Stimulated activated CD4-positive, alpha-beta T cell treated with anti-CD3 and anti-CD28 coated beads, Interleukin-1b, Interleukin-23, amount 100 ng/mL, for 1 hour (primary cell): ENCODE data around the gene ST8SIA1.
A peak's percentile ranks its signal among the peaks of the same experiment; 100 is the strongest.
"Not testable (repeated sequence)": the region's sequence is repeated elsewhere in the genome, so short reads cannot be mapped to it uniquely, and the experiment has no call there.

ENCODE experiments used
- DNase-seq, 2 donors: peaks; one replicate each; pipeline ENCODE4 v3.0.0-alpha.2; 2020; ENCODE audit warnings: low read depth in 2 of 2

Gene ST8SIA1, protein sequence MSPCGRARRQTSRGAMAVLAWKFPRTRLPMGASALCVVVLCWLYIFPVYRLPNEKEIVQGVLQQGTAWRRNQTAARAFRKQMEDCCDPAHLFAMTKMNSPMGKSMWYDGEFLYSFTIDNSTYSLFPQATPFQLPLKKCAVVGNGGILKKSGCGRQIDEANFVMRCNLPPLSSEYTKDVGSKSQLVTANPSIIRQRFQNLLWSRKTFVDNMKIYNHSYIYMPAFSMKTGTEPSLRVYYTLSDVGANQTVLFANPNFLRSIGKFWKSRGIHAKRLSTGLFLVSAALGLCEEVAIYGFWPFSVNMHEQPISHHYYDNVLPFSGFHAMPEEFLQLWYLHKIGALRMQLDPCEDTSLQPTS

DNA sequence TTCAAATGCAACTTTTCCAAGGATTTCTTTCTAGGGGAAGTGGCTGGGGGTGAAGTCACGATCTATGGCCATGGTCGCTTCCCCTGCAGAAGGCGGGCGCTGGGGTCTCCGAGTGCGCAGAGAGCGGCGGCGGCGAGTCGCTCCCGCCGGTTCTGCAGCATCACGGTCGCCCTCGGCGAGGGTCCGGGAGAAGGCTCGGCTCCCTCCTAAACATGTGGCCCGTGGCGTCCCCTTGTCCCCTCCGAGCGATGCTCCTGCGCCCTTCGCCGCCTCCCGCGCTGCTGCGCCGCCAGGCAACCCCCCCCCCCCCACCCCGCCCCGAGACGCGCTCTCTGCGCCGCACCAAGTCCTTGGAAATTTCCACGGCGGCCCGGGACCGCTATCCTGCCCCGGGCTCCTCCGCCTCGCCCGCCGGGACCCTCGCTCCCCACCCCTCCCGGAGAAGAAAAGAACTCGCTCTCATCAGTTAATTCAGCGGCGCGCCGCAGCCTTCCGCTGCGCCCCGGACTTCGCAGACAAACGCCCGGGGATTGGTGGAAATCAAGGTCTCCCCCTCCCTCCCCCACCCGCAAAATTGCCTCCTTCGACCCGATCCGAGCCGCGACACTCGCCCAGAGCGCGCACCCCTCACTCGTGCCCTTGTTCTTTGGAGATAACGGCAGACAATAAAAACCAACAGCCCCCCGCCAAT is at the start of gene ST8SIA1:
Gene ST8SIA1, minus strand, starts transcription at position 298 of the 691 bp plus-strand sequence. CDS start 475 bp downstream, outside the sequence.
- peak; percentile 29 to 34 for DNase-seq

DNA sequence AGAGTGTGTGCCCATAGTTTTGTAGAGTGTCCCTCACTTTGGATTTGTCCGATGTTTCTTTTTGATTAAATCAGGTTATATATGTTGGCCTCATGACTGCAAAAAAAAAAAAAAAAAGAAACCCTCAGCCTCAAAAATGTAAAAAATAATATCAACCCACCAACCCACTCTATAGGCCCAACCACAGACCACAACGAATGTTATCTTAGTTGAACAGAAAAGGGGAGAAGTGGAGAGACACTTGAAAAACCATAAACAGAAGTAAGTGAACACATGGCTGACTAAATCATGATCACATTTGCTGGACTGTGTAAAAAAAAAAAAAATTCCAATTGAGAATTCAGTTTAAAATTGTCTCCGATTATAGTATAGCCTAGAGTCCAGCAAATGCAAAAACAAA is 45.5 kb upstream of the ST8SIA1 start:
- DNase-seq: no peak

DNA sequence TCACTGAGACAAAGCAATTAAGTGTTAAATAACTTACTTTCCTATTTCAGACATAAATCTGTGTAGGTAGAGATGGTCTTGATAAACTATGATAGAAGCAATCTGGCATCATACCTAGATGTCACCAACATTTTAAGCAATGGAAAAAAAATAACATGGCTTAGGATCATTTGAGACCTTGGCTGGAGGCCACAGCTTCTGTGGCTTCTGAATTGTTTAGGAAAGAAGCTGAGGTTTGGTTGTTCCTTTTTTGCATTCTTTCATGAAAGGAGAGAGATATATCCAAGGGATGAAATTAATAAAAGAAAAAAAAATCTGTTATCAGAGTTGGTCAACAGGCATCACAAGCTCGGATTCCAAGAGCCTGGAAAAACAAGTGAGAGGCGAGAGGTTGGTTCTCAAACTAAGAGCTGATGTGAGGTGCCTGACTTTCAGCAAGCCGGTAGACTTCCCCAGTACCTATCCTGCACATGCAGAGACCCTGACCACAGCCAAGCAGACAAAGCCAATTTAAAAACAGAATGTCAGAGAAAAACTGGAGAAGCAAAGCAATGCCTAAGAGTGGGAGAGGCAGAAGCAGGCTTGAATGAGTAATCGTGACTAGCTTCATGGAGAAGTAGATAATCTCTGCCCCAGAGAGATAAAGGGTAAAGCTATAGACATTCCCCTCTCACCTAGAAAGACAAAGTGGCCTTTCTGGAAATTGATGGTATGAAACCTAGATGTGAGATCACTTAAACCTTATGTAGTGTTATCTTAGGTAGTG is 43.4 kb upstream of the ST8SIA1 start:
- no peak for DNase-seq

DNA sequence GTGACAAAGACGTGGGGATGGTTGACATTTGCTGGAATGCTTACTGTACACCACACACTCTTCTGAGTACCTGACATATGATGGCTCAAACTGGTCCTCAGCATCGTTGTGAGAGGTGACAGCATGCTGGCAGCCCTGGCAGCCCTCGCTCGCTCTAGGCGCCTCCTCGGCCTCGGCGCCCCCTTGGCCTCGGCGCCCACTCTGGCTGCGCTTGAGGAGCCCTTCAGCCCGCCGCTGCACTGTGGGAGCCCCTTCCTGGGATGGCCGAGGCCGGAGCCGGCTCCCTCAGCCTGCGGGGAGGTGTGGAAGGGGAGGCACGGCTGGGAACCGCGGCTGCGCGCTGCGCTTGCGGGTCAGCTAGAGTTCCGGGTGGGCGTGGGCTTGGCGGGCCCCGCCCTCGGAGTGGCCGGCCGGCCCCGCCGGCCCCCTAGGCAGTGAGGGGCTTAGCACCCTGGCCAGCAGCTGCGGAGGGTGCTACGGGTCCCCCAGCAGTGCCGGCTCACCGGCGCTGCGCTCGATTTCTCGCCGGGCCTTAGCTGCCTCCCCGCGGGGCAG is 42.2 kb upstream of the ST8SIA1 start:
- DNase-seq: not testable (repeated sequence)

DNA sequence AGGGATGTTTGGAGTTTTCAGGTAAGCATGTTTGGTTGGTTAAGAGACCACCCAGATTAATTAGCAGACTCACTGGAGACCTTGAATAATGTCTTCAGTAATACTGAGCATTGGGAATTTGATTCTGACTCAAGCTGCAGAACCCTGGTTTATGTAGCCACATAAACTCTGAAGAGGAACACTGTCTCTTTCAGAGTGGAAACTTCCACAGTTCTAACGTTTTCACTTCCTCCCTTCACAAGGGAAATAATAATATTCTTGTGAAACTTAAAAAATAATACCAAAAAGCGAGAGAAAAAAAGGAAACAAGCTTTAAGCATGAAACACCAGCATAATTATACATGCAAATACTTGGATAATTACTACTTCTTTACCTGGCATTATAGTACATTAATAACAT is 40.0 kb upstream of the ST8SIA1 start:
- DNase-seq: no peak

DNA sequence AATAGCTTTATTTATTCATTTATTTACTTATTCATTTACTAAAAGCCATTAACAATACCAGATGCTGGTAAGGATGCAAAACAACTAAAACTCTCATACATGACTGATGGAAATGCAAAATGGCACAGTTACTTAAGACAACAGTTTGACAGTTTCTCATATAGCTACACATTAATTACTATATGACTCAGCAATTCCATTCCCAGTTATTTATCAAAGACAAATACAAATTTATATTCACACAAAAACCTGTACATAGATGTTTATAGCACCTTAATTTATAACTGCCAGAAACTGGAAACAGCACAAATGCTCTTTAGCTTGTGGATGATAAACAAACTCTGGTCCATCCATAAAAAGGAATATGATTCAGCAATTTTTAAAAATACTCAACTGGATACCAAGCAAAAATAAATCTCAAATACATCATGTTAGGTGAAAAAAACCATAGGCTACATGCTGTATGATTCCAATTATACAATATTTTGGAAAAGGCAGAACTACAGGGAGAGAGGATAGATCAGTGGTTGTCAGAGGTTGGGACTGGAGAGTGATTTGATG is 37.9 kb upstream of the ST8SIA1 start:
- DNase-seq: no peak

DNA sequence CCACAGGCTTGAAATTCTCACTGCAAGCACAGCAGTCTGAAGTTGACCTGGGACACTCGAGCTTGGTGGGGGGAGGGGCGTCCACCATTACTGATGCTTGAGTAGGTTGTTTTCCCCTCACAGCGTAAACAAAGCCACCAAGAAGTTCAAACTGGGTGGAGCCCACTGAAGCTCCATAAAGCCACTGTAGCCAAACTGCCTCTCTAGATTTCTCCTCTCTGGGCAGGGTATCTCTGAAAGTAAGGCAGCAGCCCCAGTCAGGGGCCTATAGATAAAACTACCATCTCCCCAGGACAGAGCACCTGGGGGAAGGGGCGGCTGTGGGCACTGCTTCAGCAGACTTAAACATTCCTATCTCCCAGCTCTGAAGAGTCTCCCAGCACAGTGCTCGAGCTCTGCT is 31.7 kb upstream of the ST8SIA1 start:
- DNase-seq: no peak

DNA sequence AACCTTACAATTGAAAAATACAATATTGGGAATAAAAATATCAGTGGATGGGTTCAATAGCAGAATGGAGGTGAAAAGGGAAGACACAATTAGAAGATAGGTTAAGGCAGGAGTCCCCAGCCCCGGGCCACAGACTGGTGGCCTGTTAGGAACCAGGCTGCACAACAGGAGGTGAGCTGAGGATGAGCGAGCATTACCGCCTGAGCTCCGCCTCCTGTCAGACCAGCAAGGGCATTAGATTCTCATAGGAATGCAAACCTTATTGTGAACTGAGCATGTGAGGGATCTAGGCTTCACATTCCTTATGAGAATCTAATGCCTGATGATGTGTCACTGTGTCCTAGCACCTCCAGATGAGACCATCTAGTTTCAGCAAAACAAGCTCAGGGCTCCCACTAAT is 27.3 kb upstream of the ST8SIA1 start:
- no peak for DNase-seq

DNA sequence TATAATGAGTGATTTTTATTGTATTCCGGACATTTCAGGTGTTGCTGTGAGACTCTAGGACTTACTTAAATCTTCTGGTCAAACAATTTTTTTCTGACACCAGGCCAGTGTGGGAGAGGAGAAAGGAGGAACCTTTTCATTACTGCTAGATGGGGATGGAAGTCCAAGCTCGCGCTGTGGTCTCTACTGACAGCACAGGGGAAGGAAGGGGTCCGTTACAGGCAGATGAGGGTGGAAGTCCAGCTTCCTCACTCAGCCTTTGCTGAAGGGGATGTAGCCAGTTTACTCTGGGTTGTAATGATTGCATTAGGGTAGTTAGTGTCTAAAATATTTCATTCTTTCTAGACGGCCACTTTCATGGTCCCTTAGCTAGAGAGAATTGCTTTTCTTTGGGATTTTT is 26.3 kb upstream of the ST8SIA1 start:
- no peak for DNase-seq

DNA sequence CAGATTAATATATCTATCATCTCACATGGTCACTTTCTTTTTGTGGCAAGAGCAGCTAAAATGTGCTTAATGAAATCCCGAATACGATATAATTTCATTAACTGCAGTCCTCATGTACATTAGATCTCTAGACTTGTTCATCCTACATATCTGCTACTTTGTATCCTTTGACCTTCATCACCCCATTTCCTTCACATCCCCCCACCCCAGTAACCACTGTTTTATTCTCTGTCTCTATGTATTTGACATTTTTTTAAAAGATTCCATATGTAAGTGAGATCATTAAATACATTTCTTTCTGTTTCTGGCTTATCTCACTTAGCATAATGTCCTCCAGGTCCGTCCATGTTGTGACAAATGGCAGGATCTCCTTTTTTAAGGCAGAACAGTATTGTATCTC is 23.0 kb upstream of the ST8SIA1 start:
- no peak for DNase-seq

DNA sequence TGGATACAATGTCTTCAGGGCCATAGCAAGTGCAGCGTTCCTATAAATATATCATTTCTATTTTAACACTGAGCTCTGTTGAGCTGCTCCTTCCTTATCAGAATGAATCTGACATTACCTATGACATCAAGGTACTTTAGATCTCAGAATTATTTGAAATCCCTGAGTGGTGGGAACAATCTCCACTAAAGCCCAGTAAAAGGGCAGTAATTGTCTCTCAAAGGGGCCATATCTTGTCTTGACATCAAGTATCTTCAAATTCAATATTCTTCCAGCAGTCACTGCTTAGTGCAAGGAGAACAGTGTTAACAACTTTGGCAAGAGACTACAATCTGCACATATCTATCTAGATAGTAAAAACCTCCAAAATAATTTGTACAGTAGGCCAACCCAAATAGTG is 21.7 kb upstream of the ST8SIA1 start:
- no peak for DNase-seq

DNA sequence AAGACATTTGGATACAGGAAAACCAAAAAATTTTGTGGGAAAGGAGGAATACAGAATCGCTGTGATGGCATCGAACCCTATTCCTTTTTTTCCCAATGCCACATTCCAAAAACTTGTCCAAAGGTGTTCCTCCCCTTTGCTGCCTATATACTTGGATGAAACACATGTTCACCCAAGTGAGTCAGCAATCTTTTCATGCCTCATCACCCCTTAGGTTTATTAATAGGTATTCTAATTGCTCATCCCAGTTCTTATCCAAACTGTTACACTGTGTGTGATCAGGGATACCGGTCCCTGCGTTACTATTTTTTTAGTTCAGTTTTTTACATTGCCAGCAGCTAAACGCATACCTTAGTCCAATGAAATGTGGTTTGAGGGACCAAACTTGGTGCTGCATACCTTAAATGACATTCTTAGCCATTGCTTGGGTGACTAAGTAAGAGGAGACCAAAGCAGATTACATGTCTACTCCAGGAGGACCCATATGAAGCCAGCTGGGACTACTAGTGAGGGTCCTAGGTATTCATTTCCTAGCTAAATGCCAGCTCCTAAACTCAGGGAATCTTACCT is 20.6 kb upstream of the ST8SIA1 start:
- no peak for DNase-seq

DNA sequence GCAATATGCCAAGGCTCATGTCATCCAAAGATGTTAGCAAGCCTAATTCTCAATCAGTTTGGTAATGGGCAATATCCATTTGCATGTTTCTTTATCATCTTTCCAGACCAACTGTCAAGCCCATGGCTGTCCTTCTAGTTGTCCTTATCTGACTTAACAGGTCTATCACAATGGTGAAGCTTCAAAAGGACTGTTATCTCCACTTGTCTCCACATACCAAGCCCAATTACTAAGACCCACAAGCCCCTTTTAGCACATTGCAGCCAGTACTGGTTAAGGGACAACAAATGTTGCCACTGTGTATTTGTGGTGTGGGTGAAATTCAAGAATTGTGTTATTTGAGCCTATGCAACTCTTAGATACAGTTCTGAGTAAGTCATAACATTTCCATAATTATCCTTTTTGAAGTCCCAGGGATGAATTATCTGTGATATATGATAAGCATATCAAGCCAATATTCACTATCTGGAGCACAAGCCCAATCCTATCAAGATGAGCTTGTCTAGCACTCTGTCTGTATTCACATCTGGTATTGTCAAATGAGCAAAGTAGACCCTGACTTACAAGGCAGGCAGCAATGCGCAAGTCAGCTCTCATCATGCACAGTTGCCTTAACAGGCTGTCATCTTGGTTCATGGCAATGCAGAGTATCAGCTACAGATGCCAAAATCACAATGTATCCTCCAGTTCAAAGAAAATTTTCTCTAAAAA is 19.3 kb upstream of the ST8SIA1 start:
- no peak for DNase-seq

DNA sequence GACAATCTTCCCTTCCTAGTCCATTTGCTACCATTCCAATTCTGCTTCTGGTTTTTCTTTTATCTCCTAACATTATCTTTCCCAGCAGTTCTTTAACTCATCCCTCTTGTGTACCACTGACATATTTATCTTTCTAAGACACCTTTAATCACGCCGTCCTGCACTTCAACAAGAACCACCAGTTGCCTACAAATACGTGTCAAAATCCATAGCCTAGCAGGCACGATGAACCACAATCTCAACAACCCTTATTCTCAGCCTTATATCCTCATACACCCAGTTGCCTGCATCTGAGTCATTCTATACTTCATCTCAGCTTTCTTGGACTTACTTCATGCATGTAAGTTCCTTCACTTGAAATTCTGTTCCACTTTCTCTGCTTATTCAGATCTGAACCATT is 16.4 kb upstream of the ST8SIA1 start:
- DNase-seq: no peak

DNA sequence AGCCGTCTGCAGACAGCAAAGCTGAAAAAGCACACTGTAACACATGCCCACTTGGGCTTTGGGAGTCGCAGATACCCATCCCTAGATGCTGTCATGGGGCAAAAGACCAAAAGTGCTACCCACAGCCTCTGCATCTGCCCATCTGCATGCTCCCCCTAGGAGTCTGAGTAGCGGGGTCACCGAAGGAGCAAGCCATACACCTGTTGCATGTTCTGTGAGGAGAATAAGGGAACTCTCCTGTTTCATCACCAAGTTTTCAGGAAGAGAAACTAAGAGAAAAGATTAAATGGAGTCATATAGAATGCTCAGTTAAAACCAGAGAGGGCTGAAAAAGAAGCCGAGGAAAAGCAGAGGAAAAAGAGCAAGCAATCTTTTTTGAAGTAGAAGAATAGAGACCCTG is 13.7 kb upstream of the ST8SIA1 start:
- no peak for DNase-seq

DNA sequence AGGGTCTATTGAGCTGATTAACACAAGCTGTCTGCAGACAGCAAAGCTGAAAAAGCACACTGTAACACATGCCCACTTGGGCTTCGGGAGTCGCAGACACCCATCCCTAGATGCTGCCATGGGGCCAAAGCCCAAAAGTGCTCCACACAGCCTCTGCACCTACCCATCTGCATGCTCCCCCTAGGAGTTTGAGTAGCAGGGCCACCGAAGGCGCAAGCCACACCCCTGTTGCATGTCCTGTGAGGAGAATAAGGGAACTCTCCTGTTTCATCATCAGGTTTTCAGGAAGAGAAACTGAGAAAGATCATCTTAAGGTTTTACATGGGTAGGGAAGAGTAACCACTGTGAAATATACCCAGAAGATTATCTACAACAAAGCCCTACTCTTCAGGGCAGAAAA is 5.6 kb upstream of the ST8SIA1 start:
- no peak for DNase-seq

DNA sequence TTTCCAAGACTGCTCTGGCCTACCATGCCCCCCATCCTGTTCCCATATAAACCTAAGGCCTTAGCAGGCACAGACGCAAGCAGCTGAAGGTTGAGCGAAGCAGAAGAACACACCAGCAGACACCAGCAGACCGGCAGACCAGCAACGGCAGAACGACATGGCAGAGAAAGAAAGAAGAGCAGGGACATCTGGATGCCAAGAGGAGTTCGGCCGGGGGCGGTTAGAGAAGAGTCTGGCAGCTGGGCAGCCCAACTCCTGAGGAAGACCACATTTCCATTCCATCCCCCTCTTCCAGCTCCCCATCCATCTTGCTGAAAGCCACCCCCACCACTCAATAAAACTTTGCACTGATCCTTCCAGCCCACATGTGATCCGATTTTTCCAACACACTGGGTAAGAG is 5.2 kb upstream of the ST8SIA1 start:
- DNase-seq: no peak

DNA sequence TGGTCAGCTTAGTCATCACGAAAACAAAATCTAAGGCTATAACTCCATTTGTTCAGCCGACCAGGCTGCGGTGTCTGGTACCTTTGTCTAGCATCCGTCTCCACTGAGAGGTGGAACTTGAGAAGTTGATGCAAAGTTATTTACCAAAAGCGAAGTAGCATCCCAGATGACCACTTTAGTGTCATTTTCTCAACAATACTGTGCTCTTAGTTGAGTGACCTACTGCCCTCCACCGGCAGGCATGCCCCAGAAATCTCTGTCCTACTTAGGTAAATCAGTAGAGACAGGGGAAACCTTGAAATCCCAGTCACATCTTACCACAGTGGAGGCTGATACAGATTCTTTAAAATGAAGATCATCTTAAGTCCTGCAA is 1.3 kb upstream of the ST8SIA1 start:
- no peak for DNase-seq

DNA sequence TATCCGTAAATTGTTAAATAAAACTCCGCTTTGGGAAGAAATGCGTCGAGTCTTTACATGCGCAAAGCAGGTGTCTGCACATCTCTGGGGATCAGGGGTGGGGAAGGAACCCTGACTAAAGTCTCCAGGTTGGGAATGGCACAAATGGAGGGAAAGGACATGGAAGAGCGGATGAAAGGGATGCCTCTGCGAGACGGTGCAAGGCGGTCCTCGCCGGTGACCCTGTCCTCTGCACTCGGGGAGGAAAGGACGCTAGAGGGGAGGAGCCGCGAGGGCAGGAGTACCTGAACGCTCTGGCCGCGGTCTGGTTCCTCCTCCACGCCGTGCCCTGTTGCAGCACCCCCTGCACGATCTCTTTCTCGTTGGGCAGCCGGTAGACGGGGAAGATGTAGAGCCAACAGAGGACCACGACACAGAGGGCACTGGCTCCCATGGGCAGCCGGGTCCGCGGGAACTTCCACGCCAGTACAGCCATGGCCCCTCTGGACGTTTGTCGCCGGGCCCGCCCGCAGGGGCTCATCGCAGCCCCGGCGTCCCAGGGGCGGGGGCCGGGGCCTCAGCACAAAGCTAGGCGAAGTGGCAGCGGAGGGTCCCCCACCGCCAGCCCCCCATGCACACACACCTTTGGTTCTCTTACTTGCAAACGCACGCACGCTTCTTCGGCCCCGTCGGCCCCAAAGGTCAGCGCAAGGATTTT is 646 bp downstream of the ST8SIA1 start:
- no peak for DNase-seq

DNA sequence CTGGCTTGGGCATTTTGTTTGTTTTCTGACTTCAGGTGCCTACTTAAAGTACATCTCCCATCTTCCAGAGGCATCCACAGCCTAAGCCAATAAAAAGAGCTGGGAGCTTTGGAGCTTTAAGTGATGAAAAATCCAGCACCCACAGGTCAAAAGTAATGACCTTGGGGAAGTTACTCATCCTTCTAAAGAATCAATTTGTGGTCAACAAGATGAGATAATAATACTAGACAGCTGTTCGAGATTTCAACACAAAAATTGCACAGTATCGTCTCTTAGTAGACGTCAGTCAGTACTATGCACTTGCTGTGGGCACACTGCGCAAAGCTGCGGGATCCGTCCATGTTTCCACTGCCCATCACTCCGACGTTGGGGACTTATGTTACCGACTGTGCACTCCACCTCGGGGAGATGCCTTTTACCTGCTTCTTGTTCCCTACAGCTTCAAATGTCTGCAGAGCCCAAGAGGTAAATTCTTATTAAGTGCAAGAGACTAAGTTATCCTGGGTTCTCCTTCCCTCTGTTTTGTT is 1.3 kb downstream of the ST8SIA1 start:
- DNase-seq: no peak
